Measurements from ENCODE around the gene INPP5A.

Gene INPP5A

DNA sequence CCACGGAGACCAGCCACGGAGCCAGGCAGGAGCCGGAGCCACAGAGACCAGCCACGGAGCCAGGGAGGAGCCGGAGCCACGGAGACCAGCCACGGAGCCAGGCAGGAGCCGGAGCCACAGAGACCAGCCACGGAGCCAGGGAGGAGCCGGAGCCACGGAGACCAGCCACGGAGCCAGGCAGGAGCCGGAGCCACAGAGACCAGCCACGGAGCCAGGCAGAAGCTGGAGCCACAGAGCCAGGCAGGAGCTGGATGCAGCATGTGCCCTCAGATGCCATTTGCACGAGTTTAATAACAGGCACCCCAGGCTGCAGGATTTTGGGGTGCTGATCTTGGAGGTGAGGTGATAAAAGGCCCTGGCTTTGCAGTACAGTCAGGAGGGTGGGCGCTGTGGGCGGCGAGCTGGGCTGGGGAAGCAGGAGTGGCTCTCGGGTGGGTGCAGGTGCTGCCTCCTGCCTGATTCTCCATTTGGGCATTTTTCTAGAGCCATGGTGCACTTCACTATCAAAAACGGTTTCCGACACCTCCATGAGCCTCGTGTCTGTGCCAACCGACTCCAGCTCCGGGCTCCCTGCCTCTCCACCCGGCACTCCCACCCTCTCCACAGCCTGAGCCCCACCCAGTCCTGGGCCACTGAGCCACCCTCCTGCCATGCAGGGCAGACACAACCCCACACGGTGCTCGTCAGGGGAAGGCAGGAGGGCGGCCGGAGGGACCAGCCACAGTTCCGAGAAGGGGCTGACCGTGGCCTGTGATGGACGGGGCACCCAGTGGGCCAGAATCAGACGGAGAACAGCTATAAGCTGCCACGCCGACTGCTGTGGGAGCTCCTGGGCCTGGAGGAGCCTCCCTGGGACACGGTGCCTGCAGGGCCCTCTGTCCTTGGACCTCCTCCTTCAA, 289.2 kb downstream of the INPP5A start:
- no peaks in the 10 kb centered on the region for H3K9me2 ChIP-seq (replicated peaks; ENCODE audit: insufficient read depth, low read length)
- TF ChIP-seq EZH2 (optimal IDR thresholded peaks at IDR 0.05; ENCODE audit: low read depth, low read length) (no peak), EZH2phosphoT487 (IDR thresholded peaks at IDR 0.05; ENCODE audit: low read length) (no peak)
- TF ChIP-seq, protein P1, sequence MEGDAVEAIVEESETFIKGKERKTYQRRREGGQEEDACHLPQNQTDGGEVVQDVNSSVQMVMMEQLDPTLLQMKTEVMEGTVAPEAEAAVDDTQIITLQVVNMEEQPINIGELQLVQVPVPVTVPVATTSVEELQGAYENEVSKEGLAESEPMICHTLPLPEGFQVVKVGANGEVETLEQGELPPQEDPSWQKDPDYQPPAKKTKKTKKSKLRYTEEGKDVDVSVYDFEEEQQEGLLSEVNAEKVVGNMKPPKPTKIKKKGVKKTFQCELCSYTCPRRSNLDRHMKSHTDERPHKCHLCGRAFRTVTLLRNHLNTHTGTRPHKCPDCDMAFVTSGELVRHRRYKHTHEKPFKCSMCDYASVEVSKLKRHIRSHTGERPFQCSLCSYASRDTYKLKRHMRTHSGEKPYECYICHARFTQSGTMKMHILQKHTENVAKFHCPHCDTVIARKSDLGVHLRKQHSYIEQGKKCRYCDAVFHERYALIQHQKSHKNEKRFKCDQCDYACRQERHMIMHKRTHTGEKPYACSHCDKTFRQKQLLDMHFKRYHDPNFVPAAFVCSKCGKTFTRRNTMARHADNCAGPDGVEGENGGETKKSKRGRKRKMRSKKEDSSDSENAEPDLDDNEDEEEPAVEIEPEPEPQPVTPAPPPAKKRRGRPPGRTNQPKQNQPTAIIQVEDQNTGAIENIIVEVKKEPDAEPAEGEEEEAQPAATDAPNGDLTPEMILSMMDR (IDR thresholded peaks at IDR 0.05; ENCODE audit: low read length), result no peak
- DNase-seq, result no peak
- no peak overlapping the region for H3K4me2 ChIP-seq (ENCODE audit: low read depth, low read length)
- H3K79me2 ChIP-seq (ENCODE audit: low read length), result no peaks in the 10 kb centered on the region
- H3K27ac ChIP-seq (ENCODE audit: low read length), result no peak overlapping the region
- H3K9me3 ChIP-seq (replicated peaks; ENCODE audit: insufficient read depth, low read length), result no peaks in the 10 kb centered on the region
- no peak overlapping the region for H2AFZ ChIP-seq (ENCODE audit: low read length)
- peaks cover 28% of the 10 kb centered on the region for H3K27me3 ChIP-seq (replicated peaks; ENCODE audit: insufficient read depth, low read length)
- no peaks in the 10 kb centered on the region for H4K20me1 ChIP-seq (ENCODE audit: insufficient read depth, low read length)
- no peaks in the 10 kb centered on the region for H3K4me1 ChIP-seq (ENCODE audit: low read length)
- no peaks in the 10 kb centered on the region for H3F3A ChIP-seq (ENCODE audit: insufficient read depth, low read length)
- no peak overlapping the region for H3K9ac ChIP-seq (ENCODE audit: low read length)
- no peaks in the 10 kb centered on the region for H3K36me3 ChIP-seq (replicated peaks; ENCODE audit: insufficient read depth, low read length)
- no peak overlapping the region for H3K4me3 ChIP-seq (ENCODE audit: low read length)

DNA sequence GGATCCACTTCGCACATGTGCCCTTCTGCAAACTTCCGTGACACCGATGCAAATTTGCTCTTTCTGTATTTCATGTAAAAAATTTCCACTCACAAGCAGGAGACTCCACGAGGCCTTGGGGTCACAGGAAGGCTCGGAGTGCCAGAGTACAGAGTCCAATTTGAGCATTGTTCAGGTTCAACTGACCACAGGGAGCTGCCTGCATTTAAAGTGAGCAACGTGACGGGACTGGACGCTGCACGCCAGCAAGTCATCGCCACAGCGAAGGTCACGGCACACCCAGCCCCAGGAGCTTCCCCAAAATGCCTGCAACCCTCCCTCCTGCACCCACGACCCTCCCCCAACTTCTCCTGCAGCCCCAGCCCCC, 289.8 kb downstream of the INPP5A start:
- Histone ChIP-seq H3K4me1 (ENCODE audit: low read length) (no peaks in the 10 kb centered on the region), H3K27me3 (replicated peaks; ENCODE audit: insufficient read depth, low read length) (peaks cover 33% of the 10 kb centered on the region), H3F3A (ENCODE audit: insufficient read depth, low read length) (no peaks in the 10 kb centered on the region), H3K9me3 (replicated peaks; ENCODE audit: insufficient read depth, low read length) (no peaks in the 10 kb centered on the region), H3K36me3 (replicated peaks; ENCODE audit: insufficient read depth, low read length) (no peaks in the 10 kb centered on the region), H3K9me2 (replicated peaks; ENCODE audit: insufficient read depth, low read length) (no peaks in the 10 kb centered on the region), H3K4me2 (ENCODE audit: low read depth, low read length) (no peak overlapping the region), H3K4me3 (ENCODE audit: low read length) (no peak overlapping the region), H3K9ac (ENCODE audit: low read length) (no peak overlapping the region), H3K79me2 (ENCODE audit: low read length) (no peaks in the 10 kb centered on the region), H4K20me1 (ENCODE audit: insufficient read depth, low read length) (no peaks in the 10 kb centered on the region), H3K27ac (ENCODE audit: low read length) (no peak overlapping the region), H2AFZ (ENCODE audit: low read length) (no peak overlapping the region)
- DNase-seq, result no peak
- TF ChIP-seq EZH2 (optimal IDR thresholded peaks at IDR 0.05; ENCODE audit: low read depth, low read length) (no peak), EZH2phosphoT487 (IDR thresholded peaks at IDR 0.05; ENCODE audit: low read length) (no peak)
- TF ChIP-seq, protein P1 (IDR thresholded peaks at IDR 0.05; ENCODE audit: low read length), result no peak

- DNase-seq, result no peak
- H3K4me2 ChIP-seq (ENCODE audit: low read depth, low read length), result no peak overlapping the region
- no peaks in the 10 kb centered on the region for H3K9me3 ChIP-seq (replicated peaks; ENCODE audit: insufficient read depth, low read length)
- no peaks in the 10 kb centered on the region for H4K20me1 ChIP-seq (ENCODE audit: insufficient read depth, low read length)
- H3K27me3 ChIP-seq (replicated peaks; ENCODE audit: insufficient read depth, low read length), result peaks cover 33% of the 10 kb centered on the region
- H3K36me3 ChIP-seq (replicated peaks; ENCODE audit: insufficient read depth, low read length), result no peaks in the 10 kb centered on the region
- no peak overlapping the region for H3K27ac ChIP-seq (ENCODE audit: low read length)
- no peaks in the 10 kb centered on the region for H3K4me1 ChIP-seq (ENCODE audit: low read length)
- no peak overlapping the region for H3K9ac ChIP-seq (ENCODE audit: low read length)
- H3K9me2 ChIP-seq (replicated peaks; ENCODE audit: insufficient read depth, low read length), result no peaks in the 10 kb centered on the region
- TF ChIP-seq EZH2 (optimal IDR thresholded peaks at IDR 0.05; ENCODE audit: low read depth, low read length), result no peak
- TF ChIP-seq EZH2phosphoT487 (IDR thresholded peaks at IDR 0.05; ENCODE audit: low read length), result no peak
- TF ChIP-seq, protein P1 (IDR thresholded peaks at IDR 0.05; ENCODE audit: low read length), result no peak
- H3F3A ChIP-seq (ENCODE audit: insufficient read depth, low read length), result no peaks in the 10 kb centered on the region
- H3K4me3 ChIP-seq (ENCODE audit: low read length), result no peak overlapping the region
- H3K79me2 ChIP-seq (ENCODE audit: low read length), result no peaks in the 10 kb centered on the region
- H2AFZ ChIP-seq (ENCODE audit: low read length), result no peak overlapping the region
Measured at GRCh38 chr10:132827861-132828539, 290.4 kb downstream of the INPP5A start.
